ENCODE measurements around the gene SLC34A1.
"Not testable (repeated sequence)": the region's sequence is repeated elsewhere in the genome, so short reads cannot be mapped to it uniquely, and the experiment has no call there.

SLC34A1 gene

DNA sequence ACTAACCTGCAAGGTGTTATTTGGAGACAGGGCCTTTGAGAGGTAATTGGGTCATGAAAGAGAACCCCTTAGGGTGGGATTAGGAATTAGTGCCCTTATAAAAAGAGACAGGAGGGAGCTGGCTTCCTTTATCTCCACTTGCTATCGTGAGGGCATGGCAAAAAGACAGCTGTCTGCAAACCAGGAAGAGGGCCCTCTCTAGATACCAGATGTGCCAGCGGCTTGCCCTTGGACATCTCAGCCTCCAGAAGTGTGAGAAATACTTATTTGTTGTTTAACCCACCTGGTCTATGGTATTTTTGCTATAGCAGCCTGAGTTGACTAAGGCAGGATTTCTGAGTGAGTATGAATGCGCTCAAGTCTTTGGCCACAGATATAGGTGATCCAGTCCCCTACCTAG is 27.5 kb upstream of the SLC34A1 start:
- FAIRE-seq: no peak

DNA sequence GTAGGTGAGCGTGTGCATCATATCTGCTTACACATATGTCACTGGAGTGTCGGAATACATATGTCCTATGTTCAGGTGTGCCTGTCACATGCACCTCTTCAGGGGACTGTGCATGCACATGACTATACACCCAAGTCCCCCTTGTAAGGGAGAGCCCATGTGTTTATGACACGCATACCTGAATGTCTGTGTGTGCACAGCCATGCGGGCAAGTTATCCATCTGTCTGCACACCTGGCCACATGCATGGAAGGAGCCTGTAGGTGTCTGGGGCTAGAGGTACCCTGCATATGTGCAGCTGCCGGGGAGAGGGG is 27.1 kb upstream of the SLC34A1 start:
- FAIRE-seq: no peak

DNA sequence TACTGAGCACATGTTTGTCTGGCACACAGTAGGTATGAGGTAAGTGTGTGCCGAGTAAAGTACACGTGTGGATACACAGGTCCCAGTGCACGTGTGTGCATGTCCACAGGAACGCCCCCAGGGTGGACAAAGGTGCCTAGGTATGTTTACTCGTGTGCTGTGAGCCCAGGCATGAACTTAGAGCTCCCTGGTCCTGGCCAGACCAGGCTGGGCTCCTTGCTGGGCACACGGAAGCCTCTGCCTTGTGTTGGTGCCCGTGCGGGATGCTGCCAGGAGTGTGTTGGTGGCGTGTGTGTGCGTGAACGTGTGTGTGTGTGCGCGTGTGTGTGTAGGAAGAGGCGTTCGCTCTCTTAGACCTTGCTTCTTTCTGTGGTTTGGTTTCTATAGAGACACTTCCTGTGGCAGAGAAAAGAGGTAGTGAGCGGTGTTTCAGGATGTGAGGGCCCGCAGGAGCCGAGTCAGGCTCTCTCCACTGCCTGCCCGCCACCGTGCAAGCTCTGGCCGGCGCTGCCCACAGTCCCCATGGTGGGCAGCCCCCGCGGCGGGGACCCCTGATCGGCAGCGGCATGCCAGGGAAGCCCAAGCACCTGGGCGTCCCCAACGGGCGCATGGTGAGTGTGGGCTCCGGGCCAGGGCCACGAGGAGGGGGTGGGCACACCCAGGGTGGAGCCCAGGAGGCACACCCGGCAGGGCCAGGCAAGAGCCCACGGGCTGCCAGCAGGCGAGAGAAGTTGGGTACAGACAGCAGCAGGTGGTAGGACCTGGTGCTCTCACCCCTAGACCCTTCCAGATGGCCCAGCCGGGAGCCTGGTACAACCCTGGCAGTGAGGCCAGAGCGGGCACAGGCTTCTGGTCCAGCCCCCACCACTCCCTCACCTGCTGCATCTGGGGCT is 26.5 kb upstream of the SLC34A1 start, which contains the start of gene RGS14:
TSS of gene RGS14 (plus strand) at position 466 of the 893 bp plus-strand sequence. CDS start at position 567, 101 bp downstream.
- FAIRE-seq: no peak

DNA sequence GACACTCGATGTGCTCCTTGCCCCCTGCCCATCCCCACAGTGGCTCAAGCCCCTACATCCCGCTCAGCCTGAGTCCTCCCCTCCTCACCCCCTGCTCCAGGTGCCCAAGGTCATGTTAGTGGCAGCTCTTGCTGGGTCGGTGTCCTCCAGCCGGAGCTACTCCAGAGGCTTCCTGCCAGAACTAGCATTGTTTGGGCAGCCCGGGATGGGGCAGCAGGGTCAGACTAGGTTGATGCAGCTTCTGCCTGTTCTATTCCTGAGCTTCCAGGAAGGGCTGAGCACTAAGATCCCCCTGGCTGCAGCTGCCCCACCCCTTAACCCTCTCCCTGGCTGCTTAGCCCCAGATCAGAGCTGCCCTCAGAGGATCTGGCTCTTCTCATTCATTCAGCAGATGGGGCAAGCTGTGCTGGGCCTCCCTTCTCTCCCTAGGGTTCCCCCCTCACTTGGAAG is 25.8 kb upstream of the SLC34A1 start:
- no peak for FAIRE-seq

DNA sequence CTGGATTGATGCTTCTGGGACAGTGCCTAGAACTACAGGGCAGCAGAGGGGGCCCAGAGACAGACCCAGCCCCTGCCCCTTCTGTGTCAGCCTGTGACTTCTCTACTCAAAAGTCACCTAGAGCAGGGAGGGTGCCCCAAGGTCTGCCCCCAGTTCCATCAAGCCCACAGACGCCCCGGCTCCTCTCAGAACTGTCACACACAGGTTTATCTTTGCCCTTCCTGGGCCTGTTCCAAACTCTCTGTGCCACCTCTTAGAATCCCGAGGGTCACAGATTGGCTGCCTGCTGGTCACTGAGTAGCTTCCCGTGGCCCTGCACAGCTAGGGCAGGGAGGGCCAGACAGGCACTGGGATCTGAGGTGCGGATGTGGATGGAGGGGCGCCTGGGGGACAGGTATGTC is 24.8 kb upstream of the SLC34A1 start:
- FAIRE-seq: no peak

DNA sequence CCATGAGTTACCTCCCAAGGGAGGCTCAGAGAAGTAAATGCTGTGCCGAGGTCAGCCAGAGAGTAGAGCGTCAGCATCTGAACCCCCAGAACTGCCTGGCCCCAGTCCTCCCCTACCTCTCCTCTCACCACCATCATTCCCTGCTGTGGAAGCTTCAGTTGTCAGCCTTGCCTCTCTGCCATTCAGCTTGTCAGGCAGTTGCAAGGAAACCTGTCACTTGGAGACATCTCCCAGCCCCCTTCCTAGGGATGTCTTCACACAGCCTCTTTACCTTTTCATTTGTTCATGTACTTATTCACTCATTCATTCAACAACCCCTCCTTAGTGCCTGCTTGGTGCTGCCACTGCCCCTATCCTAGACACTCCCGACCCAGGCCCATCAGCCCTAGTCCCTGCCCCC is 24.4 kb upstream of the SLC34A1 start:
- FAIRE-seq: no peak

DNA sequence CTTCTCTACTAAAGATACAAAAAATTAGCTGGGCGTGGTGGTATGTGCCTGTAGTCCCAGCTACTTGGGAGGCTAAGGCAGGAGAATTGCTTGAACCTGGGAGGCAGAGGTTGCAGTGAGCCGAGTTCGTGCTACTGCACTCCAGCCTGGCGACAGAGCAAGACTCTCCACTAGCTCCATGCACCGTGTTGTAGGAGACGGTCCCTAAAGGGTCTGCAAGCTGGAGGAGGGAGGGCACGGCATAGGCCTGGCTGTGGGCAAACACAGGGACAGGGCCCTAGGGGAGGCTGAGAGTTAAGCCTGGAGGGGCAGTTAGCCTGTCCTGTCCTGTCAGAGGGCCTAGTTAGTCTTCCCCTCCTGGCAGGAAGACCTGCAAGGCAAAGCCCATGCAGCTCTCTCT is 23.5 kb upstream of the SLC34A1 start:
- FAIRE-seq: not testable (repeated sequence)

DNA sequence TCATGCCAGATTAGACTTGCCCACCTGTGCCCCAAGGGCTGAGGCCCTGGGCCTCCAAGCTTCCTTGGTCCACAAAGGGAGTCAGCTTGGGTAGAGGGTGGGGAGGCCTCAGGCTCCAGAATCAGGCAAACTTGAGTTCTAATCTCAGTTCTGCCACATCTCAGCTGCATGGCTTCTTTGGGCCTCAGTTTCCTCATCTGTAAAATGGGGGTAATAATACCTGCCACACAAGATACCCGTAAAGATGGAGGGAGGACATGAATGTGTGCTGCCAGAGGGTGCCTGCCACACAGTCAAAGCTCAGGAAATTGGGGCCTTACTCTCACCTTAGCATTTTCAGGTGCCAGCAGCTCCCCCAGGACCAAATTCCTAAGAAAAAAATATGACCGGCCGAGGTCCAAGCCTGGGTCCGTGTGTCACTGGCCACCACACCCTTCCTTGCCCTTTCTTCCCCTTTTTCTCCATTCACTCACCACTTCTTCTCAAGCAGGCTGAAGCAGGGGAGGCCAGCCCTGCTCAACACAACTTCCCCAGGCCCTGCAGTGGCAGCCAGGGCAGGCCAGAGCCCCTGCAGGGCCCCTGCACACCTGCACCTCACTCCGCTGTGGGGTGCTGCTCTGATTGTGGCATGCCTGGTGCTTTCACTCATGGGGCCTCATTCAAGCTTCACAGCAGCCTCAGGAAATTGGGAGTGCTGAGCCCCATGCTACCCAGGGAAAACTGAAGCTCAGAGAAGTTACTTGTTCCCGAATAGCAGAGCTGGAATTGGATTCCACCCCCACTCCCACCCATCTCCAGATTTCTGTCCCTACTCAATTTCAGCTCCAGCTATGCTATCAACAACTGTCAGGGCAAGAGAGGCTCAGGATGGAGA is 22.6 kb upstream of the SLC34A1 start:
- FAIRE-seq: no peak

DNA sequence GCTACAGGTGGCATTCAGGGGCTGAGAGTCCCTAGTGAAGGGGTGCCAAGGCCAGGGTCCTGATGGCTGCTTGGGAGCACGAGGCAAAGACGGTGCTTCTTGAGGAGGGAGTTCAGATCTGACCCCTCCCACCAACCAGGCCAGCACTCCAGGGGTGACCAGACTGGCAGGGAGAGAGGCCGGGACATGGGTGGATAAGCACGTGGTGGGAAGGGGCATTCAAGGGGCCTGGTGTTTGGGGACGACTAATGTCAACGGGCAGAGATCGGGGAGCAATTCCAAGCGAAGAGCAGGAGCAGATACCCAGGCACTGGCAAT is 22.0 kb upstream of the SLC34A1 start:
- no peak for FAIRE-seq

DNA sequence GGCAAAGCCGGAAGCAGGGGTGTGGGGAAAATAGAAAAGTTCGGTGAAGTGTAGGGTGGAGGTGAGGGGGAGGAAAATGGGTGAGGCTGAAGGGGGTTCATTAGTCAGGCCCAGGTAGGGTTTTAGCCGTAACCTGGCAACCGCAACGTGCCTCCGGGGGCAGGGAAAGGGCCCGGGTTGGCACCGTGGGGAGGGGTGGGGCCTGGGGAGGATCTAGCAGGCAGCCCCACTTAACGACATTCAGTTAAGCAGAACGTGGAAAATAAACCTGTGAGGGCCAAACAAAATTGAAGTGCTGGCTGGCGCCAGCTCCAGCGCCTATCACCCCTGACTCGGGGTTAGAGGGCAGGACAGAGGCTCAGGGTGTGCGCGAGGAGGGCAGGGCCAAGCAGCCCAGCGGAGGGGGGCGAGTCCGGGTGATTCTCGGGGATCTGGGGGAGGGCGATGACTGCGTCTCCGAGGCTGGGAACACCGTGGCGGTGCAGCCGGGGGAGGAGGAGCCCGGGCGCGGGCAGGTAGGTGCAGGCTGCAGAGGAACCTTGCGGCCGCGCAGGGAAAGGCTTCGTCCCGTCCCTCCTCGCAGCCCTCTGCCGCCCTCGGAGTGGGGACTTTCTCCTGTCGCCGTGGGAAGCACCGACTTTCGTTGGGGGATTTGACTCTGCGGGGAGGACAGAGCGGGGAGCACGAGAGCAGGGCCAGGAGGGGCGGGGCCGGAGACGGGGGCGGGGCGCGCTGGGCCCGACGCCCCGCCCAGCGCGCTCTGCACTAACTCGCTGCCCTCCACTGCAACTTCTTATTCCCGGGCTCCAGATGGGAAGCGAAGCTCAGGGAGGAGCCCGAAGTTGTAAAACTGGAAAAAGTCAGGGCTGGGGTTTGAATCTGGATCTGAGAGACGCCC is 21.4 kb upstream of the SLC34A1 start:
- FAIRE-seq: no peak

DNA sequence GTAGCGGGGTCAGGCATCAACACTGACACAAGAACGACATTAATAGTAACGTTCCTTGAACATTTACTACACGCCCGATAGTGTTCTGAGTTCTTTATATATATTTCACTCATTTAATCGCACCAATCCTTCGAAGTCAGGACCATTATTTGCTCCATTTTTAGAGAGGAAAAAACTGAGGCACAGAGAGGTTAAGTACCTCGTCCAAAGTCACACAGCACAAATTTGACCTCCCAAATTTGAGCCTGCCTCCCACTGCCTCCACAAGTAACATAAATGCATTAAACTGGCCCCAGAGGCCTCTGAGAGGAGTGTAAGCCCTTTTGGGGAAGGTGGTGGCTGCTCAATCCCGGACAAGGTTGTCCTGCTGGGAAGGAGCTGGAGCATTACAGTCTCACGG is 20.7 kb upstream of the SLC34A1 start:
- FAIRE-seq: no peak

DNA sequence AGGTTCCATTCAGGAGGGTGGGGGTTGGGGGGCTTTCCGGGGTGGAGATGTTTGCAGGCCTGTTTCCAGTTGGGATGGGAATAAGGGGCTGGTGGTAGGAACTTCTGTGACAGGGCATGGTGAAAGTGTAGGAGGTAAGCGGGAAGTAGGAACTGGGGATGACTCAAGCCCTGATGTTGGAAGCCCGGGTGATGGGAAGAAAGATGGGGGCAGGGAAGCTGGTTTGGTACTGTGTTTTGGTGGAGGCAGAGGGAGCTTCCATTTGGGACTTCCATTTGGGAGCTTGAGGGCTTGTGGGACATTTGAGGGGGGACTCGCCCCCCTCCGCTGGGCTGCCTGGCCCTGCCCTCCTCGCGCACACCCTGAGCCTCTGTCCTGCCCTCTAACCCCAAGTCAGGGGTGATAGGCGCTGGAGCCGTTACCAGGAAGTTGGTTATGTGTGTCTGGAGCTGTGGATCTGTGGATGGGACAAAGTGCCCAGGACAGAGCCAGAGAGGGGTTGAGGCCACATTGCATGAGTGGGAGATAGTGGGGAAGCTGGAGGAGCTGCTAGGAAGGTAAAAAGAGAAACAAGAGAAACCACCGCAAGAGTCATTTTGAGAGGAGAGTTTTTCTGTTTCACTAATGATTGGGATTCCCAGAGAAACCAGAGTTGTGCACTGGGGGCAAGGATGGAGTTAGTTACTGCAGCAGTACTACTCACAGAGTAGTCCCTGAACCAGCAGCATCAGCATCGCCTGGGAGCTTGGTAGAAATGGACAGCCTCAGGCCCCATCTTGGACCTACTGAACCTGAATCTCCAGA is 19.9 kb upstream of the SLC34A1 start:
- no peak for FAIRE-seq

DNA sequence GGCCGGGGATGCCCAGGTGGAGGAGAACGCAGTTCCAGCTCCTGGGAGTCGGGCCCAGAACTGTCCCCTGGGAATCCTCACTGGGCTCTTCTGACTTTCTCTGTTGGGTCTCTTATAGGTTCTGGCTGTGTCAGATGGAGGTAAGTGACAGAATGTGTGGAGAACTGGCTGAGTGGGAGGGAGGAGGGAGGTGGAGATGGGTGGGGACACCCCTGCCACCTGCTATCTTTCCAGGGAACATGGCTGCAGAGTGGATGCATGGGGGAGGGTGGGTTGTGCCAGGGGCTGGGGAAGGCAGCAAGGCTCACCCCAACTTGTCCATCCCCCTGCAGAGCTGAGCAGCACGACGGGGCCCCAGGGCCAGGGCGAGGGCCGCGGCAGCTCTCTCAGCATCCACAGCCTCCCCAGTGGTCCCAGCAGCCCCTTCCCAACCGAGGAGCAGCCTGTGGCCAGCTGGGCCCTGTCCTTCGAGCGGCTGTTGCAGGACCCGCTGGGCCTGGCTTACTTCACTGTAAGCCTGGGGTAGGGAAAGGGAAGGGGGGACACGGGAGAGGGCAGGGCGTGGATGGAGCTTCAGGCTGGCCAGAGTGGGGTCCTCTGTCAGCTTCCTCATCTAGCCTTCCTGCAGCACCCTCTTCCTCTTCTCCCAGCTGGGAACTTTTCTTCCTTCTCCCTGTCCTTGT is 18.2 kb upstream of the SLC34A1 start:
- FAIRE-seq: no peak

DNA sequence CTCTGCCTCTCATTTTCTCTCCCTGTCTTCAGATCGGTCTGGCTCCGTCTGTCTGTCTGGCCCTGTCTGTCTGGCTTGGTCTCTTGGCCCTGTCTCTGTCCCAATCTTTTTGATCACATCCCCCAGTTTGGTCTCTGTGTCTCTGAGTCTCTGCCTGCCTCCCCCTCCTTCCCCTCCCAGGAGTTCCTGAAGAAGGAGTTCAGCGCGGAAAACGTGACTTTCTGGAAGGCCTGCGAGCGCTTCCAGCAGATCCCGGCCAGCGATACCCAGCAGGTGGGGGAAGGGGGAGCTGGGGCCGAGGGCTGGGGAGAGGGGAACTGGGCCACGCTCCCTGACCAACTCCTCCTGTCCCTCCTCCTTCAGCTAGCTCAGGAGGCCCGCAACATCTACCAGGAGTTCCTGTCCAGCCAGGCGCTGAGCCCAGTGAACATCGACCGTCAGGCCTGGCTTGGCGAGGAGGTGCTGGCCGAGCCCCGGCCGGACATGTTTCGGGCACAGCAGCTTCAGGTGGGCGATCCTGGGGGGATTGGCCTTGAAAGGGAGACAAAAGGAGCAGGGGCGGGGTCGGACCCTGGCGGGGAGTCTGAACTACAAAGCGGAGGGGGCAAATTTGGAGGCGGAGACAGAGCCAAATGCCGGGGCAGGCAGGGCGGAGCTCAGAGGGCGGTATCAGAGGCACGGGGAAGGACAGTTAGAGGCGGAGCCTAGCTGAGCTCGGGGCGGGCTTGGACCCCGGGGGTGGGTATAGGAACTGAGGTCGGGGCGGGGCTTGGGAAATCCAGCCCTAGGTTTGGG is 17.5 kb upstream of the SLC34A1 start:
- FAIRE-seq: no peak

DNA sequence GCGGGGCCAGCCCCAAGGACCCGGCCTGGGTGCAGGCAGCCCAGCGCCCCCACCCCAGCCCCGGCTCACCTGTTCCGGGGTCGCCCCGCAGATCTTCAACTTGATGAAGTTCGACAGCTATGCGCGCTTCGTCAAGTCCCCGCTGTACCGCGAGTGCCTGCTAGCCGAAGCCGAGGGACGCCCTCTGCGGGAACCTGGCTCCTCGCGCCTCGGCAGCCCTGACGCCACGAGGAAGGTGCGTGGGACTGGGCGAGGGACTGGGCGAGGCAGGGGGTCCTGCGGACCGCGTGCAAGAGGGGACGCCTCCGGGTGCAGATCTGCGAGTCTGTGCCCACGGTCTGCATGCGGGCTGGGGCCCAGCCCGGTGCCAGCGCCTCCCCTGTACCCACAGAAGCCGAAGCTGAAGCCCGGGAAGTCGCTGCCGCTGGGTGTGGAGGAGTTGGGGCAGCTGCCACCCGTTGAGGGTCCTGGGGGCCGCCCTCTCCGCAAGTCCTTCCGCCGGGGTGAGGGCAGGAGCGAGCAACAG is 16.8 kb upstream of the SLC34A1 start:
- FAIRE-seq: no peak

DNA sequence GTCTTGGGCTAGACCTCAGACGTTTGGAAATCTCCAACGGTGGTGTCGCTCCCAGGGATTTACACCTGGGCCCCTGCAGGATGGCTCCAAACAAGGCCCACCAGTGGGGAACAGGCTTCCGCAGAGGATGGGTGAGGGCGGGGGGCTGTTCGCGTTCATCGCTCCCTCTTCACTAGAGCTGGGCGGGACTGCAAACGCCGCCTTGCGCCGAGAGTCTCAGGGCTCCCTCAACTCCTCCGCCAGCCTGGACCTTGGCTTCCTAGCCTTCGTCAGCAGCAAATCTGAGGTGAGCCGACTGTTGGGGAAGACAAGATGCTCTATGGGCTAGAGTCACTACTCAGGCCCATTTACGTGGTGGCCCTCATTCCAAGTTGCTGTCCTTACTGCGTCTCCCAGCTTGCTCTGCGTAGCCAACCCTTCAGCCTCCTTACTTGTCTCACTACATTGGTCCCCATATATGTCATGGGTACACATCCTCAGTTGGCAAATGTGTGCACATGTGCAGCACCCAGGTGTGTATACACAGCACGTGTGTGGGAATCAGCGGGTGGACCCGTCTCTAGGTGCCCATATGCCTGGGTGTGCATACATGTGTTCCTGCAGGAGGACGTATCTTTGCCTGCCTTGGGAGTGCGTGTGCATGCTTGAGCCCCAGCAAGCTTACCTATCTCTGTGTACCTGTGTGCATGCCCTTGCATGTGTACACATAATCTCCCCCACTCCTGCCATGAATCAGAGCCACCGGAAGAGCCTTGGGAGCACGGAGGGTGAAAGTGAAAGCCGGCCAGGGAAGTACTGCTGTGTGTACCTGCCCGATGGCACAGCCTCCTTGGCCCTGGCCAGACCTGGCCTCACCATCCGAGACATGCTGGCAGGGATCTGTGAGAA is 16.0 kb upstream of the SLC34A1 start:
- no peak for FAIRE-seq

DNA sequence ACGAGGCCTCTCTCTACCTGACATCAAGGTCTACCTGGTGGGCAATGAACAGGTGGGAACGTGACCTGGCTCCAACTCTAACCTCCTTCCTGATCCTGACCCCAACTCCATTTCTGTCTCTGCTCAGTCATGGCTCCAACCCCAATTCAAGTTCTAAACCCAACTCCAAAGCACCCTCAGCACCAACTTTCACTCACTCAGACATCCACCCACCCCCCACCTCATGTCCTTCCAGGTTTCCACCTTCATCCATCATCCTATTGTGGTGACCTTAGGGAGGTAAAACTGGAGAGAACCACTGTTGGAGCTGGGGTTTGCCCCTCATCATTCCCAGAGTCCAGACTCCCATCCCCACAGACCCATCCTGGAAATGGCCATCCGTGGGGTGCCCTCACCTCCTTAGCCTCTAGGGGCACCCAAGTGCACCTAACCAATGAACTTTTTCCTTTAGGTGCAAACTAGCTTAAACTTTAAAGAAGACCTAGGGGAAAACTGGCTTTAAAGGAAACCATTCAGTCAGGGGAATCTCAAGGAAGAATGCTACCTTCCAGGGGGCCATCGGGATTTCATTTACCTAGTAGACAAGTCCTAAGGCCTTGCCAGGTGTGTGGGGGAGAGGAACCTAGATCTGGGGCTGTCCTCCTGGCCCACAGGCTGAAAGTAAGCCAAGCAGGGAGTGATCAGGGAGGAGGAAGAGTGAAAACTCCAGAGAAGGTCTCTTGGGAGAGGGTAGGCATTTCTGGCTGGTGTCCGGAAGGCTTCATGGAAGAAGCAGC is 15.2 kb upstream of the SLC34A1 start:
- no peak for FAIRE-seq

DNA sequence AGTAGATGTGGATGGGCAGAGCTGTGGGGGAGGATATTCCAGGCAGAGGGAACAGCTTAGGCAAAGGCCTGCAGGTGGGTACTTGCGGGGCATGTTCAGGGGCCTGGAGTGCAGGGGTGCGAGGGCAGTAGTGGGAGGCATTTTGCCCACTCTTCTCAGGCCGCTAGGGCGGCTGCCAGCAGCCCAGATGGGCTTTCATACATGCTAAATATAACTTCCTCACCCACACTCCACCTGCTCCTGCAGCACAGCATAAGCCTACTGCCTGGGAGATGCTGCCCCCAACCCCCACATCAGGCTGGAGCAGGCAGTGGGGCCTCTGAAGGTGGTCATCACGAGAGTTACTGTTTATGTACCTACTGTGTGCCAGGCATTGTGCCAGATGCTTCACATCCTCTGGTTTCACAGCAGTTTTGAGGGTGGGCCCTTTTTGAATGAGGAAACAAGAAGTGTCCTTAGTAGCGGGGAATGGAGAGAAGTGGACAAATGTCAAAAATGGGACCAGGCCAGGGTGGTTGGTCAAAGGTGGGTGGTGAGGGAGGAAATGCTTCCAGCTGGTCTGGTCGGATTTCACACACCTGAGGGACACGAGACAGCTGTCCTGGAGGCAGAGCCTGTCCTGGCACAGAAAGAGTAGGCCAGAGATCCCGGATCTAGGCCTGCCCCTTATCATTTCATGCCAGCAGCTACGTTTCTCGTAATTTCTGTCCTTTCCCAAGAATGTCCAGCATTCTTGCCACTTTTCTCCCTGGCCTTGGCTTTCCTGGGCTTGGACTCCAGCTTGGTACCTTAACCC is 14.4 kb upstream of the SLC34A1 start:
- no peak for FAIRE-seq

Measured in islet of Langerhans (tissue), 1 donor.